ENCODE data around the gene OTUD6A. TPM values are rescaled to one million over a fixed set of nuclear protein-coding genes. Genes with fewer than 3 reads are reported as not detected.

The OTUD6A gene
- polyA plus RNA-seq, 3 donors = not detected

- no CpG with 5 or more reads among the region's 4 CpGs for WGBS (ENCODE audit: insufficient coverage)
- H3K4me3 Mint-ChIP-seq = no peak overlapping the region
- H3K27me3 Mint-ChIP-seq (ENCODE audit: low read depth in 3 of 3) = peaks cover 1 to 8% (median 7%) of the 10 kb centered on the region in 3 donors
- no peak overlapping the region for H3K27ac Mint-ChIP-seq
- no peaks in the 10 kb centered on the region for H3K9me3 Mint-ChIP-seq
- Histone ChIP-seq H3K4me2 (replicated peaks; ENCODE audit: extremely low read depth, low read length, poor library complexity, severe bottlenecking) (no peak overlapping the region), H3K4me3 (replicated peaks in 1 of 3; ENCODE audit: low read depth in 2 of 3, low read length in 3 of 3) (no peak overlapping the region), H3K79me2 (ENCODE audit: insufficient read depth, low read length) (no peaks in the 10 kb centered on the region), H4K20me1 (ENCODE audit: insufficient read depth, low read length) (no peaks in the 10 kb centered on the region), H3K4me1 (ENCODE audit: control insufficient read depth in 1 of 2, insufficient read depth in 2 of 2, low read length in 2 of 2) (no peaks in the 10 kb centered on the region), H3K9me3 (replicated peaks in 1 of 2; ENCODE audit: control insufficient read depth in 1 of 2, insufficient read depth in 1 of 2, low read length in 2 of 2) (no peaks in the 10 kb centered on the region), H3K9ac (ENCODE audit: insufficient read depth, low read length, poor library complexity, severe bottlenecking) (no peak overlapping the region), H3K27ac (ENCODE audit: low read depth in 1 of 2, low read length in 2 of 2) (no peak overlapping the region), H2AFZ (ENCODE audit: insufficient read depth, low read depth, low read length, poor library complexity, severe bottlenecking) (no peak overlapping the region), H3K27me3 (ENCODE audit: control insufficient read depth in 2 of 2, insufficient read depth in 2 of 2, low read length in 2 of 2) (no peaks in the 10 kb centered on the region), H3K36me3 (replicated peaks in 1 of 2; ENCODE audit: control insufficient read depth in 1 of 2, insufficient read depth in 2 of 2, low read length in 2 of 2) (no peaks in the 10 kb centered on the region)
- no peaks in the 10 kb centered on the region for H3K36me3 Mint-ChIP-seq
- intact Hi-C loops (cut with micrococcal nuclease) = loop anchor here in 1 of 2 donors (10.0 kb wide), 1 partner anchor 557 kb away; no protein-coding TSS in a partner anchor
- no peak for TF ChIP-seq CTCF (IDR thresholded peaks at IDR 0.05)
- no peaks in the 10 kb centered on the region for H3K4me1 Mint-ChIP-seq
- DNase-seq = no peak
Observed at GRCh38 chrX:70092247-70092646, 30.0 kb downstream of the OTUD6A start.

GRCh38 chrX:70096052-70096451, 33.8 kb downstream of the OTUD6A start:
- Mint-ChIP-seq H3K27me3 (ENCODE audit: low read depth in 3 of 3) (peaks cover 3 to 8% (median 4%) of the 10 kb centered on the region in 3 donors), H3K4me3 (no peak overlapping the region), H3K36me3 (no peaks in the 10 kb centered on the region), H3K9me3 (peaks cover 0 to 2% (median 0%) of the 10 kb centered on the region in 7 donors), H3K27ac (no peak overlapping the region), H3K4me1 (no peaks in the 10 kb centered on the region)
- DNase-seq = no peak
- Histone ChIP-seq H3K27ac (ENCODE audit: low read depth in 1 of 2, low read length in 2 of 2) (no peak overlapping the region), H3K9me3 (replicated peaks in 1 of 2; ENCODE audit: control insufficient read depth in 1 of 2, insufficient read depth in 1 of 2, low read length in 2 of 2) (no peaks in the 10 kb centered on the region), H4K20me1 (ENCODE audit: insufficient read depth, low read length) (no peaks in the 10 kb centered on the region), H3K36me3 (replicated peaks in 1 of 2; ENCODE audit: control insufficient read depth in 1 of 2, insufficient read depth in 2 of 2, low read length in 2 of 2) (no peaks in the 10 kb centered on the region), H3K4me1 (ENCODE audit: control insufficient read depth in 1 of 2, insufficient read depth in 2 of 2, low read length in 2 of 2) (no peaks in the 10 kb centered on the region), H2AFZ (ENCODE audit: insufficient read depth, low read depth, low read length, poor library complexity, severe bottlenecking) (no peak overlapping the region), H3K27me3 (ENCODE audit: control insufficient read depth in 2 of 2, insufficient read depth in 2 of 2, low read length in 2 of 2) (no peaks in the 10 kb centered on the region), H3K79me2 (ENCODE audit: insufficient read depth, low read length) (no peaks in the 10 kb centered on the region), H3K9ac (ENCODE audit: insufficient read depth, low read length, poor library complexity, severe bottlenecking) (no peak overlapping the region), H3K4me2 (replicated peaks; ENCODE audit: extremely low read depth, low read length, poor library complexity, severe bottlenecking) (no peak overlapping the region), H3K4me3 (replicated peaks in 1 of 3; ENCODE audit: low read depth in 2 of 3, low read length in 3 of 3) (no peak overlapping the region)
- WGBS (ENCODE audit: insufficient coverage) = 92% methylated on average over 2 of the region's 2 CpGs
- no peak for TF ChIP-seq CTCF (IDR thresholded peaks at IDR 0.05)
- intact Hi-C loops (cut with micrococcal nuclease) = loop anchor here in 1 of 2 donors (10.0 kb wide), 1 partner anchor 561 kb away; no protein-coding TSS in a partner anchor
